ENCODE results near the gene USP33. TPM values are rescaled to one million over a fixed set of nuclear protein-coding genes. Genes with fewer than 3 reads are reported as not detected.

Gene USP33
- 24.2 TPM for total RNA-seq
- long read RNA-seq, full-length matches to known transcripts: 48 of 83 reads
- long read RNA-seq, partial matches to known transcripts: 6 of 83 reads
- long read RNA-seq, other reads (novel, unspliced or antisense): 29 of 83 reads

GRCh38 chr1:77759071-77760028 lies at the start of gene USP33:
TSS of gene USP33 (minus strand) at chr1:77759852. CDS start at chr1:77741697, 18,155 bp downstream.
- intact Hi-C loops (cut with micrococcal nuclease): no loop called here
- no peaks in the 10 kb centered on the region for H3K9me3 ChIP-seq (replicated peaks)
- no peaks in the 10 kb centered on the region for H3K27me3 ChIP-seq (ENCODE audit: low read depth)
- H3K27ac ChIP-seq (replicated peaks): peak within 1 kb of the TSS; percentile 94
- no peaks in the 10 kb centered on the region for H3K36me3 ChIP-seq
- peak; percentile 13 for TF ChIP-seq CTCF (IDR thresholded peaks at IDR 0.05; ENCODE audit: borderline replicate concordance)
- H3K4me3 ChIP-seq: peak within 1 kb of the TSS; percentile 96
- H3K4me1 ChIP-seq: peaks cover 53% of the 10 kb centered on the region
- DNase-seq: peak; percentile 90

- H3K27ac ChIP-seq (replicated peaks): no peak overlapping the region
- no peak for DNase-seq
- no peaks in the 10 kb centered on the region for H3K4me1 ChIP-seq
- intact Hi-C loops (cut with micrococcal nuclease): no loop called here
- peaks cover 60% of the 10 kb centered on the region for H3K36me3 ChIP-seq
- no peaks in the 10 kb centered on the region for H3K27me3 ChIP-seq (ENCODE audit: low read depth)
- no peak overlapping the region for H3K4me3 ChIP-seq
- no peaks in the 10 kb centered on the region for H3K9me3 ChIP-seq (replicated peaks)
- TF ChIP-seq CTCF (IDR thresholded peaks at IDR 0.05; ENCODE audit: borderline replicate concordance): no peak
These were observed 43.7 kb upstream of the USP33 start for GRCh38 chr1:77803371-77803770.

- DNase-seq: no peak
- intact Hi-C loops (cut with micrococcal nuclease): no loop called here
- Histone ChIP-seq H3K4me1 (peaks cover 8% of the 10 kb centered on the region), H3K27me3 (ENCODE audit: low read depth) (no peaks in the 10 kb centered on the region), H3K4me3 (no peak overlapping the region), H3K27ac (replicated peaks) (no peak overlapping the region), H3K36me3 (peaks cover 49% of the 10 kb centered on the region), H3K9me3 (replicated peaks) (no peaks in the 10 kb centered on the region)
- no peak for TF ChIP-seq CTCF (IDR thresholded peaks at IDR 0.05; ENCODE audit: borderline replicate concordance)
These were observed 42.4 kb upstream of the USP33 start for GRCh38 chr1:77802026-77802425.

- H3K9me3 ChIP-seq (replicated peaks): no peaks in the 10 kb centered on the region
- H3K27me3 ChIP-seq (ENCODE audit: low read depth): no peaks in the 10 kb centered on the region
- peaks cover 14% of the 10 kb centered on the region for H3K4me1 ChIP-seq
- peaks cover 31% of the 10 kb centered on the region for H3K36me3 ChIP-seq
- TF ChIP-seq CTCF (IDR thresholded peaks at IDR 0.05; ENCODE audit: borderline replicate concordance): no peak
- H3K4me3 ChIP-seq: no peak overlapping the region
- no peak overlapping the region for H3K27ac ChIP-seq (replicated peaks)
- intact Hi-C loops (cut with micrococcal nuclease): no loop called here
- no peak for DNase-seq
These were observed 38.3 kb upstream of the USP33 start for GRCh38 chr1:77797991-77798390.

GRCh38 chr1:77796695-77797405 lies 37.2 kb upstream of the USP33 start:
- intact Hi-C loops (cut with micrococcal nuclease): no loop called here
- Histone ChIP-seq H3K36me3 (peaks cover 23% of the 10 kb centered on the region), H3K4me1 (peaks cover 14% of the 10 kb centered on the region), H3K4me3 (no peak overlapping the region), H3K27me3 (ENCODE audit: low read depth) (no peaks in the 10 kb centered on the region), H3K27ac (replicated peaks) (no peak overlapping the region), H3K9me3 (replicated peaks) (no peaks in the 10 kb centered on the region)
- no peak for TF ChIP-seq CTCF (IDR thresholded peaks at IDR 0.05; ENCODE audit: borderline replicate concordance)
- DNase-seq: no peak

All from left ventricle myocardium inferior (tissue), 1 donor.